Activated naive CD4-positive, alpha-beta T cell treated with anti-CD3 and anti-CD28 coated beads, Interleukin-2, amount 10 ng/mL, durations not matched to agents 7 days and 5 days (primary cell): ENCODE data around the gene MISP.

Source experiments
- CTCF ChIA-PET: fragments of 350-600 bp; sonication (Branson Sonifier 250); formaldehyde crosslinking; loops from one replicate; lab custom pipeline; 2021; ENCODE audit warnings: antibody characterized with exemption; lab: Charles Lee
- DNase-seq: peaks from one replicate; pipeline ENCODE4 v3.0.0-alpha.2; 2020
- H3K27ac Mint-ChIP-seq: one replicate; pipeline ENCODE4 v1.8.0; 2021; ENCODE audit warnings: mild to moderate bottlenecking, moderate library complexity, mixed read lengths
- H3K27me3 Mint-ChIP-seq: one replicate; pipeline ENCODE4 v1.8.0; 2021; ENCODE audit warnings: mild to moderate bottlenecking, mixed read lengths
- H3K36me3 Mint-ChIP-seq: one replicate; pipeline ENCODE4 v1.8.0; 2021; ENCODE audit warnings: mixed read lengths
- H3K4me1 Mint-ChIP-seq: one replicate; pipeline ENCODE4 v1.8.0; 2021; ENCODE audit warnings: mixed read lengths
- H3K4me3 Mint-ChIP-seq: one replicate; pipeline ENCODE4 v1.8.0; 2021; ENCODE audit warnings: mild to moderate bottlenecking, moderate library complexity, mixed read lengths
- H3K9me3 Mint-ChIP-seq: one replicate; pipeline ENCODE4 v1.8.0; 2021; ENCODE audit warnings: mixed read lengths

Gene MISP

GRCh38 chr19:746956-747355 lies 4.0 kb upstream of the MISP start:
- no peak for DNase-seq
- Mint-ChIP-seq H3K27ac (no peak overlapping the region), H3K4me3 (no peak overlapping the region), H3K36me3 (no peaks in the 10 kb centered on the region), H3K4me1 (no peaks in the 10 kb centered on the region), H3K27me3 (peaks cover 2% of the 10 kb centered on the region), H3K9me3 (peaks cover 17% of the 10 kb centered on the region)
- CTCF ChIA-PET: no interaction called here

DNA sequence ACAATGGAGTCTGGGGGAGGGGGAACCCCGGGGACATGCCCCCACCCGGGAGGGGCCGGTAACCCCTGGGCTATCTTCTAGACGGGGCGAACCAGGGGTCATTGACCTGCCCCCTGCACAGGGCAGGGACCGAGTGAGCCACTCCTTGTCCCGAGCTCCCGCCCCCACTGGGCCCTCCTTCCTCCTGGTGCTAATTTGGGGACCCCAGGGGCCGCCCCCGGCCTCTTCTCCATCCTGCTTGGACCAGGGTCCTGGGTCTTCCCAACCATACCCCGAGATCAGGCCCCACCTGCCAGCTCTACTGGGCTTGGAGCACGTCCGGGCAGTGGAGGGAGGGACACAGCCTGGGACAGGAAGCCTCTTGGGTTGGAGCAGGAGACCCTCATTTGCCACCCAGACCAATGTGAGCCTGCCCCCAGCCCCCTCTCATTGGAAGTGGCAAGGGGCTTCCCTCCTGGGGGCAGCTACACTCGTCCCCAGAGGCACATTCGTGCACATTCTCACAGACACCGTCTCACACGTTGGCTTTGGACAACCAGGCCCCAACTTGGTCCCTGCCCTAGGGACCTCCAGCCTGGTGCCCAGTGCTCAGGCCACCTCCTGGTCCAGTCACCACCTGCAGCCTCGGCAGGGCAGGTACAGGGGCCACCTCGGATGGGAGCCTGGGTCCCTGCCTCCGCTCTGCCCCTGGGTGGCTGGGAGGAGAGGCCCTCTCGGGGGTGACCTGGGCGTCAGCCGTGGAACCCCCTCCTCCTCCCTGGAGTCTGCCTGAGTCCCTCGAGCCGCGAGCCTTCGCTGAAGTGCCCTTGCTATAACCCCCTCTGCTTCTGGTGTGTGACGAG lies 3.3 kb upstream of the MISP start:
- Mint-ChIP-seq H3K27me3 (peaks cover 7% of the 10 kb centered on the region), H3K9me3 (peaks cover 17% of the 10 kb centered on the region), H3K36me3 (no peaks in the 10 kb centered on the region), H3K4me1 (no peaks in the 10 kb centered on the region), H3K27ac (no peak overlapping the region), H3K4me3 (no peak overlapping the region)
- CTCF ChIA-PET: no interaction called here
- no peak for DNase-seq

DNA sequence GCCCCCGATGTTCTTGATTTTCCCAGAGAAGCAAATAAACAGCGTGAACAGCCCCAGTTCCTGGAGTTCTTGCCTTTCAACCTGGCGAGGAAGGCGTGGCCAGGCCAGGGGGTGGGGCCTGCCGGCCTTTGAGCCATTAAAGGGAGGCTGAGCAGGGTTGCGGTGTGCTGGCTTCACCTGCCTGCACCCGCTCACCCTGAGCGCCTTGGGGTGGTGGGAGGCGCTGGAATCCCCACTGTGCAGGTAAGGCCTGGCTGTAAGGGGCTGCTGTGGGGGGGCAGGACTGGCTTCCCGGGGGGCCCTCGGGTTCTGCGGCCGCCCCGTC lies 2.7 kb upstream of the MISP start:
- no peak overlapping the region for H3K4me3 Mint-ChIP-seq
- peaks cover 17% of the 10 kb centered on the region for H3K9me3 Mint-ChIP-seq
- no peaks in the 10 kb centered on the region for H3K4me1 Mint-ChIP-seq
- no peak overlapping the region for H3K27ac Mint-ChIP-seq
- H3K36me3 Mint-ChIP-seq: no peaks in the 10 kb centered on the region
- no peak for DNase-seq
- H3K27me3 Mint-ChIP-seq: peaks cover 7% of the 10 kb centered on the region
- CTCF ChIA-PET: no interaction called here

GRCh38 chr19:749811-750210 lies 1.1 kb upstream of the MISP start:
- DNase-seq: no peak
- H3K27me3 Mint-ChIP-seq: peaks cover 11% of the 10 kb centered on the region
- H3K27ac Mint-ChIP-seq: no peak overlapping the region
- no peak overlapping the region for H3K4me3 Mint-ChIP-seq
- H3K4me1 Mint-ChIP-seq: no peaks in the 10 kb centered on the region
- H3K36me3 Mint-ChIP-seq: no peaks in the 10 kb centered on the region
- H3K9me3 Mint-ChIP-seq: peaks cover 11% of the 10 kb centered on the region
- CTCF ChIA-PET: no interaction called here

DNA sequence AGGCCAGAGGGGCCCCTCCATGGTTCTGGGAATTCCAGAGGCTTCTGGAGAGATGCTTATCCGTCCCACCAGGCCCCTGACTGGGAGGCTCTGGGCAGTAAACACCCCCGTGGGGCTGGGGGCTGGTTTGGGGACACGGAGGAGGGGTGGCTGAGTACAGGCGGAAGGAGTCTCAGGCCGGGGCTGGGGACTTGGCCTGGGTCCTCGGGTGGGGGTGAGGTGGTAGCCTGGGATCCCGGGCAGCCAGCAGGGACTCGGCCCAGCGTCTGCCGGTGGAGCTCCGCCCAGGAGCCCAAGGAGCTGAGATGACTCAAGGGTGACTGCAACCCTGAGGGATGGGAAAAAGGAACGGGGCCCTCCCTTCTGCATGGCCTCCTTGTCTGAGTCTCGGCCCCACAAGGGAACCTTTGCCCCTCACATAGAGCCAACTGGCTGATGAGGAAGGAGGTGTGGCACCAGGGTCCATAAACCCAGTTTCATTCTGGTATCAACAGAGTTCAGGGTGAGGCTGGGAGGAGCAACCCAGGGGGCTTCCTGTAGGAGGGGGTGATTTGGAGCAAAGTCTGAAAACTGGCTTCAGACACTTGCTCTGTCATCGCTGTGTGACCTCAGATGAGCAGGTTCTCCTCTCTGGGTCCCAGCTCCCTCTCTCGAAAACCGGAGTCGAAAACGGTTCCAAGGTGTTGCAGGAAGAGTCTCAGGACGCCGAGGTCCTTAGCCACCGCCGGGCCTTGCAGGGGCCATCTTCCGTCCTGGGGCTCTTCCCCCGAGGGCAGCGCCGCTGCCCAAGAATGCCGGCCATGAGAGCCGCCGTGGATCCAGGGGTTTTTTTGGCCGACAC lies 809 bp downstream of the MISP start:
- no peaks in the 10 kb centered on the region for H3K36me3 Mint-ChIP-seq
- peaks cover 5% of the 10 kb centered on the region for H3K9me3 Mint-ChIP-seq
- DNase-seq: no peak
- CTCF ChIA-PET: interaction anchor here (2.5 kb wide), 1 partner anchor 11 kb away, joined by 7 read pairs; no protein-coding TSS in a partner anchor
- H3K4me1 Mint-ChIP-seq: no peaks in the 10 kb centered on the region
- H3K4me3 Mint-ChIP-seq: no peak overlapping the region
- H3K27ac Mint-ChIP-seq: no peak overlapping the region
- H3K27me3 Mint-ChIP-seq: peaks cover 11% of the 10 kb centered on the region

GRCh38 chr19:752652-753517 lies 2.0 kb downstream of the MISP start:
- Mint-ChIP-seq H3K4me3 (no peak overlapping the region), H3K36me3 (no peaks in the 10 kb centered on the region), H3K27me3 (peaks cover 11% of the 10 kb centered on the region), H3K4me1 (no peaks in the 10 kb centered on the region), H3K27ac (no peak overlapping the region), H3K9me3 (peaks cover 6% of the 10 kb centered on the region)
- CTCF ChIA-PET: interaction anchor here (2.5 kb wide), 1 partner anchor 12 kb away, joined by 7 read pairs; no protein-coding TSS in a partner anchor
- no peak for DNase-seq

- Mint-ChIP-seq H3K36me3 (peaks cover 1% of the 10 kb centered on the region), H3K27ac (no peak overlapping the region), H3K27me3 (peaks cover 11% of the 10 kb centered on the region), H3K9me3 (peaks cover 11% of the 10 kb centered on the region), H3K4me1 (no peaks in the 10 kb centered on the region), H3K4me3 (no peak overlapping the region)
- DNase-seq: no peak
- CTCF ChIA-PET: no interaction called here
Measured at GRCh38 chr19:754530-754929, 3.6 kb downstream of the MISP start.

- peaks cover 15% of the 10 kb centered on the region for H3K9me3 Mint-ChIP-seq
- H3K4me3 Mint-ChIP-seq: no peak overlapping the region
- CTCF ChIA-PET: no interaction called here
- peaks cover 1% of the 10 kb centered on the region for H3K36me3 Mint-ChIP-seq
- DNase-seq: no peak
- no peak overlapping the region for H3K27ac Mint-ChIP-seq
- peaks cover 15% of the 10 kb centered on the region for H3K27me3 Mint-ChIP-seq
- no peaks in the 10 kb centered on the region for H3K4me1 Mint-ChIP-seq
Measured at GRCh38 chr19:755063-755462, 4.2 kb downstream of the MISP start.

GRCh38 chr19:756236-756635 lies 5.3 kb downstream of the MISP start:
- Mint-ChIP-seq H3K9me3 (peaks cover 15% of the 10 kb centered on the region), H3K36me3 (peaks cover 1% of the 10 kb centered on the region)
- peak; percentile 31 for DNase-seq

DNA sequence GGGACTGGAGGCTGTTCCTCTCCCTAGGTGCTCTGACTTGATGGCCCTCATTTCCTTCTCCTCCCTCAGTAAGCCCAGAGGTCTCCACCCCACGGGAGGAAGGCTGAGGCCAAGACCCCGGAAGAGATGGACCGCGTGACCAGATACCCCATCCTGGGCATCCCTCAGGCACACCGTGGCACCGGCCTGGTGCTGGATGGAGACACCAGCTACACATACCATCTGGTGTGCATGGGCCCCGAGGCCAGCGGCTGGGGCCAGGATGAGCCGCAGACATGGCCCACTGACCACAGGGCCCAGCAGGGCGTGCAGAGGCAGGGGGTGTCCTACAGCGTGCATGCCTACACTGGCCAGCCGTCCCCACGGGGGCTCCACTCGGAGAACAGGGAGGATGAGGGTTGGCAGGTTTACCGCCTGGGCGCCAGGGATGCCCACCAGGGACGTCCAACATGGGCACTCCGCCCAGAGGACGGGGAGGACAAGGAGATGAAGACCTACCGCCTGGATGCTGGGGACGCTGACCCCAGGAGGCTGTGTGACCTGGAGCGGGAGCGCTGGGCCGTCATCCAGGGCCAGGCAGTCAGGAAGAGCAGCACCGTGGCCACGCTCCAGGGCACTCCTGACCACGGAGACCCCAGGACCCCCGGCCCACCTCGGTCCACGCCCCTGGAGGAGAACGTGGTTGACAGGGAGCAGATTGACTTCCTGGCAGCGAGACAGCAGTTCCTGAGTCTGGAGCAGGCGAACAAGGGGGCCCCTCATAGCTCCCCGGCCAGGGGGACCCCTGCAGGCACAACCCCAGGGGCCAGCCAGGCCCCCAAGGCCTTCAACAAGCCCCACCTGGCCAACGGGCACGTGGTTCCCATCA lies 6.1 kb downstream of the MISP start:
- no peak overlapping the region for H3K4me3 Mint-ChIP-seq
- CTCF ChIA-PET: no interaction called here
- DNase-seq: no peak

More at GRCh38 chr19:756236-756635, 5.3 kb downstream of the MISP start:
- Mint-ChIP-seq H3K4me3 (no peak overlapping the region), H3K27ac (no peak overlapping the region), H3K4me1 (no peaks in the 10 kb centered on the region), H3K27me3 (peaks cover 15% of the 10 kb centered on the region)
- CTCF ChIA-PET: interaction anchor here (0.6 kb wide), 1 partner anchor 107 kb away, joined by 3 read pairs; no protein-coding TSS in a partner anchor

GRCh38 chr19:757811-758668 lies 7.1 kb downstream of the MISP start:
- Mint-ChIP-seq H3K27ac (no peak overlapping the region), H3K4me3 (no peak overlapping the region)

More for the DNA sequence above, 6.1 kb downstream of the MISP start:
- Mint-ChIP-seq H3K36me3 (peaks cover 1% of the 10 kb centered on the region), H3K4me1 (no peaks in the 10 kb centered on the region), H3K27ac (no peak overlapping the region), H3K27me3 (peaks cover 11% of the 10 kb centered on the region), H3K9me3 (peaks cover 17% of the 10 kb centered on the region)

DNA sequence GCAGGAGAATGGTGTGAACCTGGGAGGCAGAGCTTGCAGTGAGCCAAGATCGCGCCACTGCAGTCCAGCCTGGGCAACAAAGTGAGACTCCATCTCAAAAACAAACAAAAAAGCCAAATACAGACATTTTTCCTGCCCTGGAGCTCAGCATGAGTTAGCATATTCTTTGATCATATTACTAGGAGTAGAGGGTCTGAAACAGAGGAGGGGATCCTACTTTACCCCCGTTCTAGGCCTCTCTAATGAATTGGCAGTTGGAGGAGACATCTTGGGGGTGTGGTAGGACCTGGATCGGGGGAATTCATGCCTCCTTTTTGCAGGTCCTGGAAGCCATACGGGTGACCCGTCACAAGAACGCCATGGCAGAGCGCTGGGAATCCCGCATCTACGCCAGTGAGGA lies 12.3 kb downstream of the MISP start:
- peaks cover 13% of the 10 kb centered on the region for H3K9me3 Mint-ChIP-seq
- no peak overlapping the region for H3K27ac Mint-ChIP-seq
- peaks cover 1% of the 10 kb centered on the region for H3K36me3 Mint-ChIP-seq
- no peaks in the 10 kb centered on the region for H3K4me1 Mint-ChIP-seq
- H3K4me3 Mint-ChIP-seq: no peak overlapping the region
- no peak for DNase-seq
- CTCF ChIA-PET: no interaction called here
- peaks cover 3% of the 10 kb centered on the region for H3K27me3 Mint-ChIP-seq

More at GRCh38 chr19:757811-758668, 7.1 kb downstream of the MISP start:
- Mint-ChIP-seq H3K36me3 (peaks cover 1% of the 10 kb centered on the region), H3K27me3 (peaks cover 8% of the 10 kb centered on the region), H3K4me1 (no peaks in the 10 kb centered on the region), H3K9me3 (peaks cover 17% of the 10 kb centered on the region)
- CTCF ChIA-PET: interaction anchor here (0.7 kb wide), 1 partner anchor 24 kb away, joined by 3 read pairs; no protein-coding TSS in a partner anchor
- DNase-seq: no peak
